Esophagus (tissue), 2 donors: Measurements from ENCODE around the gene TLE1. TPM values are rescaled to one million over a fixed set of nuclear protein-coding genes. Genes with fewer than 3 reads are reported as not detected.

Experiments used
- H3K27ac ChIP-seq, 2 donors: one replicate each; pipeline ENCODE4 v1.5.1; 2013; ENCODE audit warnings: low read depth in 2 of 2, mild to moderate bottlenecking in 2 of 2, inconsistent platforms in 1 of 2, low read length in 1 of 2, moderate library complexity in 1 of 2
- H3K27me3 ChIP-seq, 2 donors: one replicate each; pipeline ENCODE4 v1.6.1; 2013; ENCODE audit warnings: low read length in 2 of 2, control low read depth in 1 of 2, mild to moderate bottlenecking in 1 of 2; ENCODE audit not compliant: insufficient read depth in 2 of 2, control insufficient read depth in 1 of 2
- H3K36me3 ChIP-seq, 2 donors: one replicate each; pipeline ENCODE4 v1.6.1; 2013; ENCODE audit warnings: low read length in 1 of 2; ENCODE audit not compliant: control insufficient read depth in 2 of 2, insufficient read depth in 2 of 2
- H3K4me1 ChIP-seq, 2 donors: one replicate each; pipeline ENCODE4 v1.6.1; 2013; ENCODE audit warnings: low read length in 1 of 2; ENCODE audit not compliant: control insufficient read depth in 2 of 2, insufficient read depth in 2 of 2
- H3K4me3 ChIP-seq, 2 donors: one replicate each; pipeline ENCODE4 v1.5.1; 2013; ENCODE audit warnings: low read length in 2 of 2, mild to moderate bottlenecking in 2 of 2, low read depth in 1 of 2, moderate library complexity in 1 of 2
- H3K9me3 ChIP-seq, 2 donors: one replicate each; pipeline ENCODE4 v1.6.1; 2013; ENCODE audit warnings: mild to moderate bottlenecking in 2 of 2, low read depth in 1 of 2, low read length in 1 of 2, moderate library complexity in 1 of 2; ENCODE audit not compliant: control insufficient read depth in 2 of 2, insufficient read depth in 1 of 2
- WGBS, 2 donors: extraction: QIAGEN DNeasy Blood & Tissue Kit; methylation state at CpG; one replicate each; pipeline ENCODE4 v1.1.7; 2013; 5-methylcytosine and 5-hydroxymethylcytosine counted together
- polyA plus RNA-seq, 2 donors: library from polyadenylated mRNA; stranded (reverse); fragments of 200-250 nt; gene quantifications; one replicate each; pipeline ENCODE4 v1.2.3, GENCODE V29; 2013
- donor health status: healthy with polysubstance abuse.
- donor health status: Bipolar disorder and iron deficiency.

TLE1 gene
- polyA plus RNA-seq, 2 donors: 11.1 to 14.7 TPM

GRCh38 chr9:81575956-81576355 lies 113.4 kb downstream of the TLE1 start:
- Histone ChIP-seq H3K27ac (no peak overlapping the region), H3K4me1 (no peaks in the 10 kb centered on the region), H3K4me3 (no peak overlapping the region), H3K36me3 (no peaks in the 10 kb centered on the region), H3K9me3 (no peaks in the 10 kb centered on the region), H3K27me3 (no peaks in the 10 kb centered on the region)
- 29 to 46% methylated on average over 2 of the region's 2 CpGs for WGBS, 2 donors

- H3K9me3 ChIP-seq: no peaks in the 10 kb centered on the region
- 70 to 77% methylated on average over 2 of the region's 2 CpGs for WGBS, 2 donors
- H3K4me3 ChIP-seq: no peak overlapping the region
- H3K27me3 ChIP-seq: no peaks in the 10 kb centered on the region
- no peaks in the 10 kb centered on the region for H3K36me3 ChIP-seq
- H3K27ac ChIP-seq: no peak overlapping the region
- H3K4me1 ChIP-seq: no peaks in the 10 kb centered on the region
These were observed 114.9 kb downstream of the TLE1 start for GRCh38 chr9:81574405-81574804.

GRCh38 chr9:81573415-81574321 lies 115.7 kb downstream of the TLE1 start:
- WGBS, 2 donors: 74 to 76% methylated on average over 13 to 14 of the region's 14 CpGs
- no peaks in the 10 kb centered on the region for H3K36me3 ChIP-seq
- no peaks in the 10 kb centered on the region for H3K9me3 ChIP-seq
- no peaks in the 10 kb centered on the region for H3K27me3 ChIP-seq
- H3K4me1 ChIP-seq: no peaks in the 10 kb centered on the region
- H3K4me3 ChIP-seq: no peak overlapping the region
- no peak overlapping the region for H3K27ac ChIP-seq

- Histone ChIP-seq H3K9me3 (no peaks in the 10 kb centered on the region), H3K36me3 (no peaks in the 10 kb centered on the region), H3K4me1 (no peaks in the 10 kb centered on the region), H3K4me3 (no peak overlapping the region), H3K27ac (no peak overlapping the region), H3K27me3 (no peaks in the 10 kb centered on the region)
- 94 to 96% methylated on average over 4 of the region's 4 CpGs for WGBS, 2 donors
These were observed 119.3 kb downstream of the TLE1 start for GRCh38 chr9:81570083-81570482.

- no peaks in the 10 kb centered on the region for H3K27me3 ChIP-seq
- H3K4me1 ChIP-seq: no peaks in the 10 kb centered on the region
- no peak overlapping the region for H3K27ac ChIP-seq
- WGBS, 2 donors: 91 to 93% methylated on average over 5 of the region's 5 CpGs
- H3K36me3 ChIP-seq: no peaks in the 10 kb centered on the region
- H3K4me3 ChIP-seq: no peak overlapping the region
- H3K9me3 ChIP-seq: no peaks in the 10 kb centered on the region
These were observed 123.2 kb downstream of the TLE1 start for GRCh38 chr9:81566074-81566698.

- no peak overlapping the region for H3K27ac ChIP-seq
- H3K36me3 ChIP-seq: no peaks in the 10 kb centered on the region
- H3K4me1 ChIP-seq: no peaks in the 10 kb centered on the region
- WGBS, 2 donors: 83 to 95% methylated on average over 1 of the region's 1 CpG
- no peaks in the 10 kb centered on the region for H3K27me3 ChIP-seq
- no peaks in the 10 kb centered on the region for H3K9me3 ChIP-seq
- no peak overlapping the region for H3K4me3 ChIP-seq
These were observed 123.7 kb downstream of the TLE1 start for GRCh38 chr9:81565609-81566008.

GRCh38 chr9:81565144-81565543 lies 124.2 kb downstream of the TLE1 start:
- Histone ChIP-seq H3K27me3 (no peaks in the 10 kb centered on the region), H3K36me3 (no peaks in the 10 kb centered on the region), H3K27ac (no peak overlapping the region), H3K4me1 (no peaks in the 10 kb centered on the region), H3K9me3 (no peaks in the 10 kb centered on the region), H3K4me3 (no peak overlapping the region)
- WGBS, 2 donors: 65 to 74% methylated on average over 4 of the region's 4 CpGs

- H3K27ac ChIP-seq: no peak overlapping the region
- H3K4me1 ChIP-seq: no peaks in the 10 kb centered on the region
- no peaks in the 10 kb centered on the region for H3K27me3 ChIP-seq
- H3K36me3 ChIP-seq: no peaks in the 10 kb centered on the region
- no peaks in the 10 kb centered on the region for H3K9me3 ChIP-seq
- H3K4me3 ChIP-seq: no peak overlapping the region
- WGBS, 2 donors: 77 to 83% methylated on average over 5 of the region's 5 CpGs
These were observed 124.7 kb downstream of the TLE1 start for GRCh38 chr9:81564632-81565031.

- Histone ChIP-seq H3K4me1 (no peaks in the 10 kb centered on the region), H3K4me3 (no peak overlapping the region), H3K9me3 (no peaks in the 10 kb centered on the region), H3K27me3 (no peaks in the 10 kb centered on the region), H3K27ac (no peak overlapping the region), H3K36me3 (no peaks in the 10 kb centered on the region)
- 85 to 93% methylated on average over 2 of the region's 2 CpGs for WGBS, 2 donors
These were observed 125.6 kb downstream of the TLE1 start for GRCh38 chr9:81563739-81564138.

- no peak overlapping the region for H3K27ac ChIP-seq
- WGBS, 2 donors: 81 to 85% methylated on average over 4 of the region's 4 CpGs
These were observed 126.3 kb downstream of the TLE1 start for GRCh38 chr9:81563020-81563407.

More at GRCh38 chr9:81563020-81563407, 126.3 kb downstream of the TLE1 start:
- Histone ChIP-seq H3K36me3 (no peaks in the 10 kb centered on the region), H3K9me3 (no peaks in the 10 kb centered on the region), H3K27me3 (no peaks in the 10 kb centered on the region), H3K4me1 (no peaks in the 10 kb centered on the region), H3K4me3 (no peak overlapping the region)
